Ascending aorta (tissue), 2 donors: ENCODE results near the gene SOSTDC1. TPM values are rescaled to one million over a fixed set of nuclear protein-coding genes. Genes with fewer than 3 reads are reported as not detected.
"Not testable (repeated sequence)": the region's sequence is repeated elsewhere in the genome, so short reads cannot be mapped to it uniquely, and the experiment has no call there.

Source experiments
- DNase-seq, 2 donors: peaks; one replicate each; pipeline ENCODE4 v3.0.0-alpha.2; 2019; ENCODE audit warnings: low spot score in 2 of 2
- H3K27ac ChIP-seq, 2 donors: fragments of 200-600 bp; sonication (generic); one replicate each; pipeline ENCODE4 v1.5.1; 2016 to 2017; ENCODE audit warnings: mild to moderate bottlenecking in 1 of 2
- H3K27me3 ChIP-seq: fragments of 200-600 bp; sonication (generic); one replicate; pipeline ENCODE4 v1.5.1; 2017
- H3K36me3 ChIP-seq, 2 donors: fragments of 200-600 bp; sonication (generic); one replicate each; pipeline ENCODE4 v1.5.1; 2016
- H3K4me1 ChIP-seq, 2 donors: fragments of 200-600 bp; sonication (generic); one replicate each; pipeline ENCODE4 v1.5.1; 2016 to 2017; ENCODE audit warnings: mild to moderate bottlenecking in 1 of 2
- H3K4me3 ChIP-seq, 2 donors: fragments of 200-600 bp; sonication (generic); one replicate each; pipeline ENCODE4 v1.5.1; 2016 to 2017; ENCODE audit warnings: mild to moderate bottlenecking in 1 of 2
- H3K9me3 ChIP-seq, 2 donors: fragments of 200-600 bp; sonication (generic); one replicate each; pipeline ENCODE4 v1.5.1; 2016
- CTCF ChIP-seq, 3 experiments: fragments of 200-600 bp in 2 of 3; fragments of 450-650 bp in 1 of 3; sonication (generic) in 2 of 3; IDR thresholded peaks; one replicate each; pipeline ENCODE4 v1.5.1; 2016 to 2019; ENCODE audit warnings: antibody characterized with exemption in 3 of 3, mild to moderate bottlenecking in 1 of 3, moderate library complexity in 1 of 3
- intact Hi-C: fragments of 100-400 bp; cut with DNase I; formaldehyde crosslinking; loops from one replicate; pipeline ENCODE4 v1.15.1; 2023
- total RNA-seq: library from RNA; depleted of rRNA; stranded (reverse); fragments of >200 nt; gene quantifications from one replicate; pipeline ENCODE4 v1.1.0, GENCODE V29; 2016

SOSTDC1 gene
- total RNA-seq, 1 donor from 2014 or later = not detected

GRCh38 chr7:16509829-16510228, 44.3 kb upstream of the SOSTDC1 start:
- H3K9me3 ChIP-seq = no peaks in the 10 kb centered on the region
- H3K36me3 ChIP-seq = no peaks in the 10 kb centered on the region
- no peak overlapping the region for H3K27ac ChIP-seq
- TF ChIP-seq CTCF (IDR thresholded peaks at IDR 0.05) = no peak
- intact Hi-C loops = no loop called here
- no peaks in the 10 kb centered on the region for H3K27me3 ChIP-seq
- no peaks in the 10 kb centered on the region for H3K4me1 ChIP-seq
- DNase-seq = no peak
- H3K4me3 ChIP-seq = no peak overlapping the region

- DNase-seq, intact Hi-C loops, H3K27me3 ChIP-seq, H3K27ac ChIP-seq, H3K9me3 ChIP-seq, H3K4me3 ChIP-seq, H3K36me3 ChIP-seq, H3K4me1 ChIP-seq: not testable (repeated sequence)
These were observed 40.9 kb upstream of the SOSTDC1 start for GRCh38 chr7:16506422-16506821.

GRCh38 chr7:16504019-16504418, 38.5 kb upstream of the SOSTDC1 start:
- Histone ChIP-seq H3K9me3 (no peaks in the 10 kb centered on the region), H3K4me3 (no peak overlapping the region), H3K36me3 (no peaks in the 10 kb centered on the region), H3K4me1 (no peaks in the 10 kb centered on the region), H3K27ac (no peak overlapping the region), H3K27me3 (no peaks in the 10 kb centered on the region)
- TF ChIP-seq CTCF (IDR thresholded peaks at IDR 0.05) = no peak
- intact Hi-C loops = no loop called here
- DNase-seq = no peak

GRCh38 chr7:16502303-16502702, 36.8 kb upstream of the SOSTDC1 start:
- no peak for TF ChIP-seq CTCF (IDR thresholded peaks at IDR 0.05)
- Histone ChIP-seq H3K27me3 (no peaks in the 10 kb centered on the region), H3K4me1 (no peaks in the 10 kb centered on the region), H3K9me3 (no peaks in the 10 kb centered on the region), H3K27ac (no peak overlapping the region), H3K4me3 (no peak overlapping the region), H3K36me3 (no peaks in the 10 kb centered on the region)
- DNase-seq = no peak
- intact Hi-C loops = no loop called here

- DNase-seq = no peak
- Histone ChIP-seq H3K36me3 (no peaks in the 10 kb centered on the region), H3K9me3 (no peaks in the 10 kb centered on the region), H3K4me1 (no peaks in the 10 kb centered on the region), H3K27me3 (no peaks in the 10 kb centered on the region), H3K27ac (no peak overlapping the region), H3K4me3 (no peak overlapping the region)
- intact Hi-C loops = no loop called here
- no peak for TF ChIP-seq CTCF (IDR thresholded peaks at IDR 0.05)
These were observed 32.6 kb upstream of the SOSTDC1 start for GRCh38 chr7:16498122-16498521.

GRCh38 chr7:16494955-16495719, 29.6 kb upstream of the SOSTDC1 start:
- no peak overlapping the region for H3K27ac ChIP-seq
- H3K9me3 ChIP-seq = no peaks in the 10 kb centered on the region
- intact Hi-C loops = no loop called here
- no peak for DNase-seq
- no peaks in the 10 kb centered on the region for H3K4me1 ChIP-seq
- H3K4me3 ChIP-seq = no peak overlapping the region
- H3K36me3 ChIP-seq = no peaks in the 10 kb centered on the region
- TF ChIP-seq CTCF (IDR thresholded peaks at IDR 0.05) = no peak
- no peaks in the 10 kb centered on the region for H3K27me3 ChIP-seq
